NCI-H1092 (cell line): ENCODE results near the gene SVIL.
"Not testable (repeated sequence)": the region's sequence is repeated elsewhere in the genome, so short reads cannot be mapped to it uniquely, and the experiment has no call there.

Source experiments
- DNase-seq: peaks from one replicate; lab custom pipeline; 2025; lab: John Stamatoyannopoulos, UW

Gene SVIL

GRCh38 chr10:29603223-29603896, 31.4 kb downstream of the SVIL start:
- DNase-seq: no peak

DNA sequence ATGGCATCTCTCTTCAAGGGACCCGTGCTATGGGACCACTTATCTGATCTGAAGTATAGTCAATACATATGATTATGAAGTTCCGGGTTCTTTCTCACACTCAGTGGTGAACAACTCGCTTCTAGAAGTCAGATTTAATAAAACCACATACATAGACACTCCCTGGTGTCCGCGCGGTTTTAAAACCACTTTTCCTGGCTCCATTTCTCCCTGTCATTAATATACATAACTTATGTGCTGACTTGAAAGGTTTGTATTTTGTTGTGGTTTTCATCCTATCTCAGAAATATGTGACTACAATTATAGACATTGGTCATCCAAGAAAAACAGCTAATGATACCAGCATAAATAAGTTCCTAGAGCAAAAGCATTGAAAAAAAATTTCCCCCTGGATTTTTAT, 34.0 kb downstream of the SVIL start:
- DNase-seq: no peak

DNA sequence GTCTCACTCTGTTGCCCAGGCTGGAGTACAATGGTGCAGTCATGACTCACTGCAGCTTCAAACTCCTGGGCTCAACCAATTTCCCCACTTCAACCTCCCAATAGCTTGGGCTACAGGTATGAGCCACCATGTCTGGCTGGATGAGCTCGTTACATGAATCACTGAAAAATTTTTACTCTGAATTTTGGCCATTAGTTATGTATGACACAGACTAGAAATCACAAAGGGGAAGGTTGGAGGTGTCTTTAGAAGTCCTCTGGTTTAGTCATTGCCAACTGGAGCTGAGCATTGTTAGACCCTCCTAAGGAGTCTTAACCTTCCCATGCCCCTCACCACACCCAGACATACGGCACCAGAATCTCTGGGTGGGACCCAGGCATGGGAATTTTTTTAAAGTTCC, 34.7 kb downstream of the SVIL start:
- no peak for DNase-seq

DNA sequence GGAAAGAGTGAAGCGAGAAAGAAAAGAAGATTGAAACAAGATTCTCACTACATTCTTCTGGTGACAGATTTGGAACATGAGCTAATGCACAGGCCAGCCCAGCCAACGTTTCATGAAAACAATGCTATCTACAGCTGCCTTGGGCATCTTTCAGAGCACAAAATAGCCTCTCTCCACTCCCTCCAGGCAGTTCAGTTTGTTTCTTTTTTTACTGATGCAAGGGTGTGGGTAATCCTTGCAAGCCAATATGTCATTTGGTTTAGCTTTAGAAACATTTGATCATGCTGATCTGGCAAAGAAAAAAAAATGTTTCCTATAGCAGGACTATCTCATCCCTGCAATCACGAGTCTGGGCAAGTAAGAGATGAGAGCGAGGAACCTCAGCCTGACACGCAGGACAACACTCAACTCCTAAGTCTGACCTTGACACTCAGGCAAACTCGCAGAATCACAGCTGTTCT, 35.9 kb downstream of the SVIL start:
- DNase-seq: no peak

- DNase-seq: no peak
Measured at GRCh38 chr10:29596826-29597225, 37.9 kb downstream of the SVIL start.

DNA sequence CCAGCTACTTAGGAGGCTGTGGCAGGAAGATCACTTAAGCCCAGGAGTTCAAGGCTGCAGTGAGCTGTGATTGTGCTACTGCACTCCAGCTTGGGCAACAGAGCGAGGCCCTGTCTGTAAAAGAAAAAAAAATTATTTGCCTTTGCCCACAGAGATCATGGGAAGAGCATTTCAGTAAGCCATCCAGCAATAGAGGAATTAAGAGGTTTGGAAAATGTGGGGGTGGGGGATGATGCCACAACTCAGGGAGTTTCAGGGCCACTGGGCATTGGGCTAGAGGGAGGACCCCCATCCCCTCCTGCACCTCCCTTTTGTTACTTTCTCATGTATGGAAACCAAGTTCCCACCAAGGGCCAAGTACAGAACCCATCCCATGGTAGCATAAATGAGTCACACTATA, 38.4 kb downstream of the SVIL start:
- no peak for DNase-seq

- no peak for DNase-seq
Measured at GRCh38 chr10:29595636-29596225, 39.0 kb downstream of the SVIL start.

GRCh38 chr10:29595146-29595545, 39.6 kb downstream of the SVIL start:
- DNase-seq: no peak

GRCh38 chr10:29591651-29591968, 43.2 kb downstream of the SVIL start:
- DNase-seq: no peak

DNA sequence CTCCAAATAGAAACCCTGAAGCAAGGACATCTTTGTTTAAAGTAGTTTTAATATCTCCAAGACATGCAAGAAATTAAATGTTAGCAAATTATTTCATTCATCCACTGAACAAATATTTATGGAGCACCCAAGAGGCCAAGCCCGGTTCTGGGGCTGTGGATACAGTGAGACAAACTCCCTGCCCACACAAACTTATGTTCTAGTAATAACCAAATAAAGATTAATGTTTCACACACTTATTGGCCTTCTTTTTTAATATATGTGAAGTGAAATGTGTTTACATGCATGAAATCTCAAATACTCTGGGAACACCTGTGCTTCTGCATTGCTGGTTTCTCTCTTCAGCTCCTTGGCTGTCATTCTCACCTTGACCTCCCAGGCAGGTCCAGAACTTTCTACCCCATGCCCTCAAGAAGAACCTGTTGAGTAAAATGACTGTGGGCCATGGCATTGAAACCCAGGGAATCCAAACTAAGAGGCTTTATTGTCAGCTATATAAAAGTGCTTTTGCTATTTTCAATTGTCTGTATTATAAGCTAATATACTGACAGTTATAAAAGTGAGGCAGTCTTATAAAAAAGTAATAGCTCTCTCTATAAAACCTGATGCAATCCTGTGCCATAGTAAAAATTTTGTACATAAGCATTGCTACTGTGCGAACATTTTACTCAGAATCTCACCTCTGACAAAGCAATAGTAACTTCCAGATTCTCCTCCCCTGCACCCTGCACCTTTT, 43.7 kb downstream of the SVIL start:
- no peak for DNase-seq

- DNase-seq: no peak
Measured at GRCh38 chr10:29588629-29589421, 45.9 kb downstream of the SVIL start.

DNA sequence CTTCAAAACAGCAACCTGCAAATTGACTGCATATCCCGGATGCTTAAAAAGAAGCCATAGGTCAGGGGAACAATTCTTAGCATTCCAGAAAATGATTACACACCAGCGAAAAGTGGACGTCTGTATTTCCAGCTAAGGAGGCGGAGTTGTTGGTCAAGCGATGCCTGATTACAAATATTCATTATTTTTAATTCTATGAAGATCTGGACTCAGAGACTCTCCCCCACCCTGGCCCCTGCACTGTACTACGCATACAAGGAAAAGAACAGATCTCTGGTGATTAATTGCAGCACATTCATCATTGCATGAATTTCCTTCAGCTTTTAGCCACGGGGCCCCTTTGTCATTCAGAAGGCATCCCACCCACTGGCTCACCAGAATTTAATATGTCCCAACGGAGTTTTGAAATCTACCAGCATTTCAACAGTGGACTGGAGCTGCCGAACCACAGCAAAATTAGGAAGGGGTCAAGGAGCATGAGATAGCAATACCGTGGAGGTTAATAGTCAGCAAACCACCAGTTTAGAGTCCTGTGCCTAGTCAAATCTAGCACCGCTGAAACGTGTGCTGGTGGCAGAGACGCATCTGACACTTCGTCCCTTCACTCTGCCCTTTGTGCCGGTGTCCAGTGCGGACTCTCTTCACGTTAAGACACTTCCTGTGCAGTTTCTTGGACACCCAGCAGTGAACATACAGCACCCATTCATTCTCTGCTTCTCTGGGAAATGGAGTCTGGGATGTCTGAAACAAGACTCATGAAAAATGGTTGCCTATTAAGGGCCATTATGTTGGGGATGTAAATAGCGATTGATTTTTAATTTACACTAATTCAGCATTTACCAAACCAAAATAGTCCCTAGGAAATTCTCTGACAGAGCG, 46.8 kb downstream of the SVIL start:
- DNase-seq: not testable (repeated sequence)

DNA sequence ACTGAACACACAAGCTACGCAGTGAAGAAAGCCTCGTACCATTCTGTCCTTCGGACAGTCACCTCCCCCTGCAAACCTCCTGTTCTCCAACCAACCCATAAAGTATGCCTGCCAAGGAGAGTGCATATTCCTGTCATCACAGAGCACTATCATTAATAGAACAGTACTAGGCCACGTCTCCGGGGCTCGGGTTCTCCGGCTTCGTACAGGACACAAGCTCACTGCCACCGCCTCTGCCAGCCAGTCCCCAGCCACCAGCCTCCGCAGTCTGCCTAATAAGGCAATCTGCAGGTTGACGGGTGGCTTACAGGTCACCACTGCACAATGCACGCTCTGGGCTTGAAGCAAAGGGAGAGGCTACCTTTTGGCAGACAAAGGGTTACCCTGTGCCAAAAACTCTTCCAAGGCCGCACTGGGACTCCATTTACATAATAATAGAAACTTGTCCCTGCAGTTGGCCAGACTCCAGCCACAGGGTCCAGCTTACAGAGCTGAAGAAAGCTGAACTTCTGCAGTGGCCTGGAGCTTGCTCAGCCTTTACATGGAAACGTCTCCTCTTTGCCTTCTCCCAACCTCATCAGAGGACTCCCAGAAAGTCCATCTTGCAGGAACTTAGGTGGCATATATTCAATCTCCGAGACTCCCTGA, 47.5 kb downstream of the SVIL start:
- DNase-seq: not testable (repeated sequence)

DNA sequence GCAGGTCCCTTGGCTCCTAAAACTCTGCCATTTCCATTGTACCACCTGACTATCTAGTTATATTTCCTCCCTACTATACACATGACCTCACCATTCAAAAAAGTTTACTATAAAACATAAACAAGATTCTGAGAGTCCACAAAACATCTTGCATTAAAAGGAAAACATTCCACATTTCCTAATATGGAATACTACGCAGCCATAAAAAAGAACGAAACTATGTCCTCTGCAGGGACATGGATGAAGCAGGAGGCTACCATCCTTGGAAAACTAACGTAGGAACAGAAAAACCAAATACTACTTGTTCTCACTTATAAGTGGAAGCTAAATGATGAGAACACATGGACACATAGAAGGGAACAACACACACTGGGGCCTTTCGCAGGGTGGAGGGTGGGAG, 48.3 kb downstream of the SVIL start:
- DNase-seq: no peak

DNA sequence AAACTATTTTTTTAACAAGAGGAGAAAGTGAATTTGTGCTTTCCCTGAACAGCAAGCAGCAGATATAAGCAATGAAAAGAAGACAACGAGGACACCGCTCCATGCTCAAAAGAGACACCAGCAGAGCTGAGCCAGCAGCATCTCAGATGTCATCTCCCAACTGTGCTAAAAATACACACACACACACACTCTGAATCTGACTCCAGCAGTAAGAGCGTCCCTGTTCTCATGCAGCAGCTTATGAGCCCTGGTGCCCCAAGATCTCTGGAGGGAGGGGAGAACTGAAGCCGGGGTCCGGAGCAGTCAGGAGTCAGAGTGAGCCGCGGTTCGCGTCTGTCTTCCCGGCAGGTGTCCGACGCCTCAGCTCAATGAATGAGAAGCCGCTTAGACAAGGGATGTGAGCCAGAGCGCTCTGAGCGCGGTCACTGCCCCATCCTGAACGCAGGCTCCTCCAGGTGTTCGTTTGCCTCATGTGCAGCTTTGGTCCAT, 49.2 kb downstream of the SVIL start:
- no peak for DNase-seq

GRCh38 chr10:29584436-29584835, 50.3 kb downstream of the SVIL start:
- no peak for DNase-seq

GRCh38 chr10:29583674-29584073, 51.1 kb downstream of the SVIL start:
- DNase-seq: no peak

- DNase-seq: not testable (repeated sequence)
Measured at GRCh38 chr10:29582769-29583168, 52.0 kb downstream of the SVIL start.

DNA sequence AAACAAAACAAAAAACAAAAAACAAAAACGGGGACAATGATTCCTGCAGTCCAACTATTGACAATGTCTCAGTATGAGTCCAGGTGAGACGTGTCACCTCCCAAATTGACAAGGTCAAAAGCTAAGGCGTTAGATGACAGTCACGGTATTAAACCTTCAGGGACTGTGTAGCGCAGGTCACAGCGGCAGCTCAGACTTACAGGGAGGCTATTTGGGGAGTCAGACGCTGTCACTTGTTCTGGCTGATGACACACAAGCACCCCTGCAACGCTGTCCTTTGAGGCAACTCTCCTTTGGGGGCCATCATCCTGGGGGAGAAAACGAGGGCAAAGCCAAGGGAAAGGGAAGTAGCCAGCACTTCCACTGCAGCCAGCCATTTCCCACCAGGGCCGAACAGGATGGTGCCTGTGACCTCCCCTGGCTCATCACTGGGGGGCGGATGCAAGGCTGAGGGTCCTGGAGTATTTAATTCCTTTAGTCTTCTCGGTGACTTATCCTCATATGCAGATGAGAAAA, 55.3 kb downstream of the SVIL start:
- no peak for DNase-seq

- no peak for DNase-seq
Measured at GRCh38 chr10:29578457-29578856, 56.3 kb downstream of the SVIL start.

GRCh38 chr10:29576681-29577080, 58.1 kb downstream of the SVIL start:
- no peak for DNase-seq
